DMS53 treated with DMSO at 0.1 percent for 48 hours (cell line): ENCODE data around the gene RGL4.

Experiments used
- DNase-seq: peaks from one replicate; lab custom pipeline; 2025; ENCODE audit not compliant: unreplicated experiment; lab: John Stamatoyannopoulos, UW

RGL4 gene

DNA sequence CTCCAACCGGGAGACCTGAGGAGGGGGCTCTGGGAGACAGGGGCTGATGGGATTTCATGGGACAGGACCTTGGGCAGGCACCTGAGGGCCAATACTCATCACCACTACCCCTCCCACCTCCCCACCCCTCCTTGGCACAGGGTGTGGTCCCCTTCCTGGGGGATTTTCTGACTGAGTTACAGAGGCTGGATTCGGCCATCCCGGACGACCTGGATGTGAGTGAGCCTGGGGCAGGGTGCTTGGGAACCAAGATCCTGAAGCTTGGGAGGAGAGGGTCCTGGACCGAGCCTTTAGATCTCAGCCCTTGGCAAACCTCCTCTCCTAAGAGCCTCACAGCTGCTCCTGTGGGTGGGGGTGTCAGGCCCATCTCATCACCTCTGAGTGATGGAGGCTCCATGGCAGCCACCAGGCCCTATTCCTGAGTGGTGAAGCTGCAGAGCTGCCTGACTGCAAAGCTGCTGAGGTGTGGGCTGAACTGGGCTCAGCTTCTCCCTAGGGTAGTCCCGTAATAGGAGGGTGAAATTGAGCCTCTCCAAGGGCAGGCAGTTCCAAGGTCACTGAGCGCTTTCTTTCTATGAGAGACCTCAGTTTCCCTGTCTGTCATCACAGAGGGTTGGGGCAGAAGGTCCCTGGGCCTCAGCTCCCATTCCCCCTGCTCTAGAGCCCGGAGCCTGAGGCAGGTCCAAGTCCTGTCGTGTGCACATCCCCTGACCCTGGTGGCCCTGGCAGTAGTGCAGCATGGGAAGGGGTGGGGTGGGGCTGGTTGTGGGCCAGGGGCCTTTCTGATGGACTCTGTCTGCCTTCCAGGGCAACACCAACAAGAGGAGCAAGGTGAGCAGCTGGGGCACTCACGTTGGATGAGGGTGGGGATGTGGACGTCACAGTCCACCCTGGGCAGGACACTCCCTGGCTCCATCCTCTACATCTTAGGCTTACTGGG is 6.5 kb downstream of the RGL4 start:
- DNase-seq = no peak

DNA sequence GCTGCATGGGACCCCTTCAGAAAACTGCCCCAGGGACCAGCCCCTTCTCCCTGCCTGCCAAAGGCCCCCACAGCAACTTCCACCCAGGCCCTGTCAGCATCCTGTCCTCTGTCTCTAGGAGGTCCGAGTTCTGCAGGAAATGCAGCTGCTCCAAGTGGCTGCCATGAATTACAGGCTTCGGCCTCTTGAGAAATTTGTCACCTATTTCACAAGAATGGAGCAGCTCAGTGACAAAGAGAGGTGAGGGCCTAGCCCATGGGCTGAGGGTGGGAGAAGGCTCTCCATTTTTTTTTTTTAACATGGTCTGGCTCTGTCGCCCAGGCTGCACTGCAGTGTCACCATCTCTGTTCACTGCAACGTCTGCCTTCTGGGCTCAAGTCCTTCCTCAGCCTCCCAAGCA is 7.3 kb downstream of the RGL4 start:
- no peak for DNase-seq

DNA sequence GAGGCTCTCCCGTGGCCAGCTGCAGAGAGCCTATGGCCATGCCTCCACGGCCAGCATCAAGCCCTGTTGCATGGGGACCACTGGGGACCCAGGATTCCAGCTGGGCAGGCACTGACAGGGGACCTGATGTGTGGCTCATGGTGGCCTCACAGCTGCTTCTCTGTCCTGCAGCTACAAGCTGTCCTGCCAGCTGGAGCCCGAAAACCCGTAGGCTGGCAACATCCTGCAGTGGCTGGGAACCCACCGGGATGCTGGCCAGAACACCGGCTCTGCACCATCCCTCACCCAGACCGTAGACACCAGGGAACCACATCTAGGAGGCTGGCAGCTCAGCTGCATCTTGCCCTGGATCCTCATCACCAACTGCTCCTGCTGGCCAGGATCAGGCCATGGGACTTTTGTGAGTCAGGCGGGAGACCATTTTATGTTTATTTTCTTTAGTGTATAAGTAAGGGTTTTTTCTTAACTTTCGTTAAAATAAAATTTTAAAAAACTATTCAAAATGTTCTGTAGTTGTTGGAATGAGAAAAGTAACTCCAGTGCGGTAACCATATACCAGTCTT is 7.9 kb downstream of the RGL4 start:
- no peak for DNase-seq

DNA sequence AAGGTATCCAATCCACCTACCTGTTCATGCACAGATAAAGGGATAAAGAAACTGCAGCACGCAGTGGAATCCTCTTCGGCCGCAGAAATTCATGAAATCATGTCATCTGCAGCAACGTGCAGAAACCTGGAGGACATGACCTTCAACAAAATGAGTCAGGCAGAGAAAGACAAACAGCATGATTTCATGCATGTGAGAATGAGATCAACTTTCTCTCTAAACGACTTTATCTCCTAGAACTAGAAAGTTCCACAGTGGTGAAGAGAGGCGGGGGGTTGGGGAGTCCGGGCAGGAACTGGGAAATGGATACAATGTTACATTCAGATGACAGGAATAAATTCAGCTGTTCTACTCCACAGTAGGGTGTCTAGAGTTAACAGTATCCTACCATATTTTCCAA is 9.9 kb downstream of the RGL4 start:
- DNase-seq = no peak

DNA sequence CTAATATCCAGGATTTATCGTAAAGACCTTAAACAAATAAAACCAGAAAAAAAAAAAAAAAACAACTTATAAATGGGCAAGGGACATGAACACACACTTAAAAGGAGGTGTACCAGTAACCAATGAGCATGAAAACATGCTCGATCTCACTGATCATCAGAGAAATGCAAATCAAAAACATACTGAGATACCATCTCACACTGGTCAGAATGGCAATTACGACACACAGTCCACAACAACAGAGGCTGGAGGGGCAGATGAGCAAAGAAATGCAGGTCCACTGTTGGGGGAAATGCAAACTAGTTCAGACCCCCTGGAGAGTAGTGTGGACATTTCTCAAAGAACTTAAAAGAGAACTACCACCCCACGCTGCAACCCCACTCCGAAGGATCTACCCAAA is 13.2 kb downstream of the RGL4 start:
- no peak for DNase-seq

DNA sequence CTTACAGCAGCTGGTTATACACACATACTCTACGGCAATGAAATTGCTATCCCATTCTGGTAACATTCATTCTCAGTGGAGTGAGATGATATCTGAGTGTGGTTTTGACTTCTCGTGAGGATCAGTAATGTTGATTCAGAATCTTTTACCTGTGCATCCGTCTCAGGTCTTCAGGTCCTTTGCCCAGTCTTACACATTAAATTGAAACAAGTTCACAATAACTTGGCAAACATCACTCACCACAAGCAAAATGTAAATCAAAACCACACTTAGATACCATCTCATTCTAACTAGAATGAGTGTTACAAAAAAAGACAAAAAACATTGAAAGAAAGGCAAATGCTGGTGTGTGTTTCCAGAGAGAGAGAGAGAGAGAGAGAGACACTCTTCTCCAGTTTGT is 14.0 kb downstream of the RGL4 start:
- DNase-seq = no peak

DNA sequence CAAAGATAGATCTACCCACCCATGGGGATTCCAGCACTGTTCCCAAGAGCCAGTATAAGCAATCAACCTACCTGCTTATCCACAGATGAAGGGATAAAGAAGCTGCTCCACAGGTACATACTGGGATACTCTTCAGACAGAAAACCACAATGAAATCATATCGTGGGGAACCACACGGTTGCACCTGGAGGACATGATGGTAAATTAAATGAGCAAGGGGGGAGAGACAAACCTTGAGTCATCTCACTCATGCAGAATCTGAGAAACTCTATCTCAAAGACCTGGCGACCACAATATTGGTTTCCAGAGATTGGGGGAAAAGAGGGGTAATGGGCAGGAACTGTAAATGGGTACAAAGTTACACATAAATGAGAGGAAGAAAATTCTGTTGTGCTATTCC is 14.5 kb downstream of the RGL4 start:
- DNase-seq = no peak

DNA sequence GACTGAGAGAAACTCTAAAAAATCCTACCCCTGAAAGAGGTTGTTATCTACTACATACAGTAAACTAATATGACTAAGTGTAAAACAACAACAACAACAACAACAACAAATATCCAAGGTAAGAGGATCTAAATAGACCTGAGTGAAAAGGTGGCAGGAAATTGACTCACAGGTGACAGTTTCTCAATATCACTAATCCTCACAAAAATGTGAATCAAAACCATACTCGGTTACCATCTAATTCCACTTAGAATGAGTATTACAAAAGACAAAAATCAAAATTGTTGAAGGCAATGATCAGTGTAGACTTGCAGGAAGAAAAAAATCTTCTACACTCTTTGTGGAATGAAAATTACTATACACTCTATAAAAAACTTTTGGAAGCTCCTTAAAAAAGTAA is 17.5 kb downstream of the RGL4 start:
- no peak for DNase-seq

DNA sequence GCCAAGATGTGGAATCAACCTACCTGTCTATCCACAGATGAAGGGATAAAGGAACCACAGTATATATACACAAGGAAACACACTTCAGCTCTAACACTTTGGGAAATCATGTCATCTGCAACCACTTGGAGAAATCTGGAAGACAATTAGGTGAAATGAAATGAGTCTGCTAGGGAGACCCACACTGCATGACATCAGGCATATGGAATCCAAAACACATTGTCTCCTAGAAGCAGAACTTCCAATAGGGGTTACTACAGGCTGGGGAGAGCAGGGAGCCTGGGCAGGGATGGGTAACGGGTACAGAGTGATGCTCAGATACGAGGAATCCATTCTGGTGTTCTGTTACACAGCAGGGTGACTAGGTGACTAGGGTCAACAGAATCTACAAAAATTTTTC is 18.3 kb downstream of the RGL4 start:
- DNase-seq = no peak

DNA sequence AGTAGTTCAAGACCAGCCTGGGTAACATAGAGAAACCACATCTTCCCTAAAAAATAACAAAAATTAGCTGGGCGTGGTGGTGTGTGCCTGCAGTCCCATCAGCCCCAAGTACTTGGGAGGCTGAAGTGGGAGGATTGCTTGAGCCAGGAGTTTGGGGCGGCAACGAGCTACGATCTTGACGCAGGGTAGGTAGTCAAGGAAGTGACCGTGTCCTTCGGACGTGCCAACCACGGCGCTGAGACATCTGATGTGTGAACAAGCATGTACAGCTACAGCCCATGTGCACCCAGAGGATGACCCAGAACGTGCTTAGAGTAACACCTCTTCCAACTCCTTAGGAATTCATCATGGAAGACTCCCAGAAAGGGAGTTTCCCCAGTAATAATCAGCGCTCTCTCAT is 21.4 kb downstream of the RGL4 start:
- no peak for DNase-seq

DNA sequence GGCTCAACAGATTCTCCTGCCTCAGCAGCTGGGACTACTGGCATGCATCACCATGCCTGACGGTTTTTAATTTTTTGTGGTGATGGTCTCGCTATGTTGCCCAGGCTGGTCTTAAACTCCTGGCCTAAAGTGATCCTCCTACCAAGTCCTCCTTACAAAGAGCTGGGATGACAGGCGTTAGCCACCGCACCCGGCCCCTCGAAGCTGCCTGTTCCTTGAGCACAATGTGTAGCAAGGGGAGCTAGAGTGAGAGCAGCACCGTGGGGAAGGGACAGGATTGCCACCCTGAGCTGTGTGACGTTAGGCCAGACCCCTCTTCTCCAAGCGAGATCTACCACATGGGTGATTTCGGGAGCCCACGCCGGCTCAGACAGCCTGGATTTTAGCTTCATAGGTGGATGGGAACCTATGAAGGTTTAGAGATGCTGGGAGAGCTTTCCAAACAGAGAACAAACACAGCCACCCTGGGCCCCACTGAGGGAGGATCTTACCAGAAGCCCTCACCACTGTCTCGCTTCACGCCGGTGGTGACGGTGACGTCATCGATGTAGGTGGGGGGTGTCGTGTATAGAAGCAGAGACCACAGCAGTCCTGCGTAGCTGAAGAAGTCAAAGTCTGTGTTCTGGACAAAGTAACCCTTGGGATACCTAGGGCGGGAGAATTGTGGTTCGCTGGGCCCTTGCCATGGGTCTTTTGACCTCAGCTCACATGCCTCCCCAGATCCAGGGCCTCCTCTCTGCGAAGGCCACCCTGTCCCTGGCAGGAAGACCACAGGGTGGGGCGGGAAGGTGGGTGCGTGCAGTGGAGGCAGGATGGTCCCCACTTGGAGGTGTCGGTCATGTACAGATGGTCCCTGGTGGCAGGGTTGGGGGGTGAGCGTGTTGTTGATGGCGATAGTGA is 23.1 kb downstream of the RGL4 start:
- no peak for DNase-seq

DNA sequence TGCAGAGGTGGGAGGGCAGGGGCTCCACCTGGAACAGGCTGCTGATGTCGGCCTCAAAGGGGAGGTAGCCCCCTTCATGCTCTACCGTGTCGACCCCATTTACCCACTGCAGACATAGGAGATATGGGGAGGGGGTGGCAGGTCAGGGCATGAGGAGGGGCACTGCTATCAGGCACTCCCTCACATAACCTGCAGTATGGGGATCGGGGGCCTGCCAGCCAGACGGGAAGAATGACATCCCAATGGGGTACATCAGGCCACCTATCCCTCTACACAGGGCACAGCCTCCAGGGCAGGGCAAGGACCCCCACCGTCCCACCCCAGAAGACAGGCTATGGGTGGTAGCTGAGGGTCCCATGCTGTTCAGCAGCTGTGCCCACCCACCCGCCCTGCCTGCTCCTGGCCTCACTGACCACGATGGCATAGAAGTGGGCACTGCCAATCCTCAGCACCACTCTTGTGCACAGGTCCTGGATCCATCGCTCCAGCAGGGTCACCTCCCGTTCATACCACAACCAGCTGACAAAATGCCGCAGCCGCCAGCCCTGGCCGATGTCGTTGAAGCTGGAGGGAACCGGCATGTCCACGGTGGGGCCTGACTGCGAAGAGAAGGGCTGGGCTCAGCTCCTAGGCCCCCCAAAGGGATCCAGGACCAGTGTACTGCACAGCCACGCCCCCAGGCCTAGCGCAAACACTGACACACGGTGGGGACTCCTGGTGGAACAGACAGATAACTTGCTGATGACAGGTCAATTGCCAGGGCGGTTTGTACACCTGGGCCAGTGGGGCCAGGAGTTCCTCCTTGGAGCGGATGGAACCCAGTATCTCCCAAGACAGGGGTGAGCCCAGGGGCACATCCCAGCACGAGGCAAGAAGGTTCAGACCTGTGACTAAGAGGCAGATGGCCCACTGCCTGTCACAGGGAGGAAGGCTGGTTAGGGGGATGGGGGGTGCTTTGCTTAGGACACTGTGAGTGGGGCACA is 24.1 kb downstream of the RGL4 start:
- no peak for DNase-seq

DNA sequence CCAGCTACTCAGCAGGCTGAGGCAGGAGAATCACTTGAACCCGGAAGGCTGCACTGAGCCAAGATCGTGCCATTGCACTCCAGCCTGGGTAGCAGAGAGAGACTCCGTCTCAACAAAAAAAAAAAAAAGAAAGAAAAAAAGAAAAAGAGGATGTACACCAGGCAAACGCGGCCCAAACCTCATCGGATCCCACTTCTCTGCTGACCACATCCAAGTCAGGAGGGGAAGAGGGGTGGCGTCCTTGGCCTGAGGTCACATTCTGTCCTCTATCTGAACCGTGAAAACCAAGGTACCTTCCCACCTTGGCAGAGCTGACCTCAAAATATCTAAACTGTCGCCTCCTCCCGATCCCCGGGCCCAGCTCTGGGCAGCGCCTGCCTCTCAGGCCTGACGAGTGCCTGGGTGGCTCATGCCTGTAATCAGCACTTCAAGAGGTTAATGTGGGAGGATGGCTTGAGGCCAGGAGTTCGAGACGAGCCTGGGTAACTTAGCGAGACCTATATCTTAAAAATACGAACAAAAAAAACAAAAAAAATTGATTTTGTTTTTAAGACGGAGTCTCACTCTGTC is 25.1 kb downstream of the RGL4 start:
- no peak for DNase-seq

DNA sequence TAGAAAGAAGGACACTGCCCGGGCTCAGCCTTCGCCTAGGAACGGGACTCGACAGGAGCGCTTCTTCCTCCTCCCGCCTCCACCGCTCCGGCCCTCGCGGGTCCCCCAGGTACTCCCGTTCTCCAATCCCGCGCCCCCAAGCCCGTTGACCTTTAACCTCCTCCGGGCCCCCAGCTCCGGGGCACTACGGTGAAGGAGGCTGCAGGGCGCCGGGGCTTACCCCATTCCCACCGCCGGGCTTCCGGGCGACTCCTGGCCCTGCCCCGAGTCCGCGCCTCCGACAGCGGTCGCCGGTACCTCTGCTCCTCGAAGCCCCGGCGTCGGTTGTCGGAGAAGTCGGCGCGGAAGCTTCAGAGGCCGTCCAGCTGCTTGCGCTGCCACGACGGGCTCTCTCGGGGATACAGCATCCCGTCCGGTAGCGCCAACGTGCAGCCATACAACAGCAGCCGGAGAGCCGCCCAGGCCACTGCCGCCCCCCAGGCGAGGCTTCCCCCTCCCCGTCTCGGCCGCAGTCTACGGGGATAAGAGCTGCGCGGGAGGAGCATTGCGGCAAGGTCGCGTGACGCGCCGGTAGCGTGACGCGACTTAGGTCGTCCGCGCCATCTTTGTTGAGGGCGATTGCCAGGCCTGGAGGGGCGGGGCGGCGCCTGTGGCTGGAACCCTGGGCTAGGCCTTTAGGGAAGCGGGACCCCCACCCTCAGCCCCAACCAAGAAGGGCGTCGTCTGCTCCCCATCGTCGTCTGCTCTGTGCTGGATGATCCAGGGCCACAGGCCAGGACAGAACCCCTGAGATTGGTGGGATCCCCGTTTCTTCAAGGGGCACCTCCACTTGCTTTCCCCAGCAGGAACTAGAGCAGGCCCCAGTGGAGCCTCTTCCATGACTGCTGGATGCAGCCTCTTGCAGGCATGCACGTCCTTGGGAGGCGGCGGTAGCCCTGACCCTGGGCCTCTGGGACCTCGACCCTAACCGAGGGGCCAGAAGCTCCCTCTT is 26.3 kb downstream of the RGL4 start:
- peak; percentile 18 for DNase-seq

DNA sequence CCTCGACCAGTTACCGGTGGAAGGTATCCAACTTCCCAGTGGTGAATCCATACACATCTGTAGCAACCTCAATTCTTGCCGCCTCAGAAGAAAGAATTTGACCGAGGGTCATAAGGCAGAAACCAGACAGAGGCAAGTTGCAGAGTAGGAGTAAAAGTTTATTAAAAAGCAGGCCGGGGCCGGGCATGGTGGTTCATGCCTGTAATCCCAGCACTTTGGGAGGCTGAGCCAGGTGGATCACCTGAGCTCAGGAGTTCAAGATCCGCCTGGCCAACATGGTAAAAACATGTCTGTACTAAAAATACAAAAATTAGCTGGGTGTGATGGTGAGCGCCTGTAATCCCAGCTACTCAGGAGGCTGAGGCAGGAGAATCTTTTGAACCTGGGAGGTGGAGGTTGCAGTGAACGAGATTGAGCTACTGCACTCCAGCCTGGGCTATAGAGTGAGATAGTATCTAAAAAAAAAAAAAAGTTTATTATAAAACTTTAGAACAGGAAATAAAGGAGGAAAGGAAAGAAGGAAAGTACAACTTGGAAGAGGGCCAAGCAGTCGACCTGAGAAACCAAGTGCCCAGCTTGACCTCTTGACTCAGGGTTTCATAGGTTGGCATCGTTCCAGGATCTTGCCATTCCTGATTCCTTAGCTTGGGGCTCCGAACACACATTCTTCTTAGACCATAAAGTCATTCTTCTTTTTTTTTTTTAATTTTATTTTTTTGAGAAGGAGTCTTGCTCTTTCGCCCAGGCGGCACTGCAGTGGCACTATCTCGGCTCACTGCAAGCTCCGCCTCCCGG is 27.8 kb downstream of the RGL4 start:
- DNase-seq = no peak

DNA sequence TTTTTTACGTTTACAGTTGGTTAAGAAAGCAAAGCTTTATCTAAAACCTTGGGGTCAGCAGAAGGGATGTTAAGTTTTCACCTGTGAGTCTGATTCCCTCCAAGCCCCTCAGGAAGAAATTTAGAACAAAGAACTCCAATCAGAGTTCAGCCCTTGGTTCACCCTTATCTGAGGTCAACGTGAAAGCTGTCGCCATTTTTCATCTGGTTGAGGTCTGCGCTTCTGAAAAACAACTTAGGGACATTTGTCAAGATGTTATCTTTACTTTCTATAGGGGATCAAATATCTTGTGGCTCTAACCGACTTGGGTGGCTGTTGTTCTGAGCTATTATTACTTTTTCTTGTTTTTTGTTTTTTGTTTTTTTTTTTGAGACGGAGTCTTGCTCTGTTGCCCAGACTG is 30.0 kb downstream of the RGL4 start:
- DNase-seq = no peak

DNA sequence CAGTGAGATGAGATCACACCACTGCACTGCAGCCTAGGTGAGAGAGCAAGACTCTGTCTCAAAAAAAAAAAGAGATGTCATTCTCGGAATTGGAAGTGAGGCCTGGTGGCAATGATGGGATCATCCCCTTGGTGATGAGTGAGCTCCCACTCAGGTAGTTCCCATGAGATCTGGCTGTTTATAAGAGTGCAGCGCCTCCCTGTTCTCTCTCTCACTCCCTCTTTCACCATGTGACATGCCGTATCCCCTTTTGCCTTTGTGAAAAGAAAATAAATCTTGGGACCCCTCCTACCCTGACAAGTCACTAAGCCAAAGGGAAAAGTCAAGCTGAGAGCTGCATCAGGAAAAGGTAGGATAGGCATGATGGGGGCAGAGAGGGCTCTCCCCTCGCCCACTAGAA is 31.3 kb downstream of the RGL4 start:
- no peak for DNase-seq

DNA sequence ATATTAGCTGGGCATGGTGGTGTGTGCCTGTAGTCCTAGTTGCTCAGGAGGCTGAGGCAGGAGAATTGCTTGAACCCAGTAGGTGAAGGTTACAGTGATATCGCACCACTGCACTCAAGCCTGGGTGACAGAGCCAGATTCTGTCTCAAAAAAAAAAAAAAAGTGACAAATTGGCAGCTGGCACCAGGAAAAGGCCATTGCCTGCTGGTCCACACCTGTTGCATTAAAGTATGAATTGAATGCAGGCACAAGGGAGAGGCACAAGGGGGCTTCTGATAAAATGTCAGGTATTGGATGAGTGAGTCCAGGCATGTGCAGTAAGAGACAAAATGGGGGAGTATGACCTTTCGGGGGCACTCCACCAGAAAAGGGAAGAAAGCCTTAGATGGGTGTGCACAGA is 31.9 kb downstream of the RGL4 start:
- no peak for DNase-seq
